GM12873 (cell line): ENCODE data around the gene ELOVL1.

Source experiments
- CTCF ChIP-seq: IDR thresholded peaks from 2 replicates; pipeline ENCODE4 v1.5.1; 2012; ENCODE audit warnings: low read depth, mild to moderate bottlenecking, moderate library complexity, low read length, control low read depth; ENCODE audit not compliant: insufficient read depth; ENCODE audit errors: missing control alignments

The ELOVL1 gene

GRCh38 chr1:43327549-43328292 is 40.1 kb downstream of the ELOVL1 start:
- no peak for TF ChIP-seq CTCF

- TF ChIP-seq CTCF: no peak
These were observed 42.4 kb downstream of the ELOVL1 start for GRCh38 chr1:43325381-43325780.

- TF ChIP-seq CTCF: no peak
These were observed 43.0 kb downstream of the ELOVL1 start for GRCh38 chr1:43324810-43325209.

GRCh38 chr1:43322506-43322905 is 45.3 kb downstream of the ELOVL1 start:
- TF ChIP-seq CTCF: no peak

- no peak for TF ChIP-seq CTCF
These were observed 46.4 kb downstream of the ELOVL1 start for GRCh38 chr1:43321331-43321891.

- TF ChIP-seq CTCF: no peak
These were observed 48.0 kb downstream of the ELOVL1 start for GRCh38 chr1:43319766-43320165.

- TF ChIP-seq CTCF: no peak
These were observed 48.5 kb downstream of the ELOVL1 start for GRCh38 chr1:43319288-43319687.
